GOT3 (cell line): ENCODE measurements around the gene FAM209A.
"Not testable (repeated sequence)": the region's sequence is repeated elsewhere in the genome, so short reads cannot be mapped to it uniquely, and the experiment has no call there.

Source experiments
- DNase-seq: peaks from one replicate; lab custom pipeline; 2025; ENCODE audit warnings: mixed read lengths; lab: John Stamatoyannopoulos, UW

FAM209A gene

GRCh38 chr20:56524444-56524843 is at the start of gene FAM209A:
TSS of gene FAM209A (plus strand) at chr20:56524744. CDS start at chr20:56524809, 65 bp downstream.
- DNase-seq: not testable (repeated sequence)

- no peak for DNase-seq
Measured at GRCh38 chr20:56483970-56484369, 40.6 kb upstream of the FAM209A start.

GRCh38 chr20:56487216-56487615 is 37.3 kb upstream of the FAM209A start:
- no peak for DNase-seq

GRCh38 chr20:56488566-56488965 is 36.0 kb upstream of the FAM209A start:
- DNase-seq: no peak

- no peak for DNase-seq
Measured at GRCh38 chr20:56501116-56501515, 23.4 kb upstream of the FAM209A start.

GRCh38 chr20:56503916-56504315 is 20.6 kb upstream of the FAM209A start:
- DNase-seq: no peak

- no peak for DNase-seq
Measured at GRCh38 chr20:56504373-56505005, 20.1 kb upstream of the FAM209A start.

GRCh38 chr20:56506103-56506502 is 18.4 kb upstream of the FAM209A start:
- DNase-seq: no peak

- DNase-seq: no peak
Measured at GRCh38 chr20:56511926-56512325, 12.6 kb upstream of the FAM209A start.

- no peak for DNase-seq
Measured at GRCh38 chr20:56513161-56514150, 11.1 kb upstream of the FAM209A start.

GRCh38 chr20:56516631-56517030 is 7.9 kb upstream of the FAM209A start:
- DNase-seq: no peak

- DNase-seq: no peak
Measured at GRCh38 chr20:56517211-56517610, 7.3 kb upstream of the FAM209A start.

- DNase-seq: no peak
Measured at GRCh38 chr20:56517641-56518040, 6.9 kb upstream of the FAM209A start.

GRCh38 chr20:56518126-56518525 is 6.4 kb upstream of the FAM209A start:
- no peak for DNase-seq

GRCh38 chr20:56518721-56519398 is 5.7 kb upstream of the FAM209A start:
- no peak for DNase-seq

- DNase-seq: no peak
Measured at GRCh38 chr20:56519551-56519950, 5.0 kb upstream of the FAM209A start.

- DNase-seq: no peak
Measured at GRCh38 chr20:56520180-56520579, 4.4 kb upstream of the FAM209A start.

- not testable (repeated sequence) for DNase-seq
Measured at GRCh38 chr20:56520746-56521354, 3.7 kb upstream of the FAM209A start.

GRCh38 chr20:56522311-56522710 is 2.2 kb upstream of the FAM209A start:
- no peak for DNase-seq

- DNase-seq: no peak
Measured at GRCh38 chr20:56527521-56527920, 3.0 kb downstream of the FAM209A start.

GRCh38 chr20:56532946-56533345 is 8.4 kb downstream of the FAM209A start, which contains the start of gene FAM209B:
TSS of gene FAM209B (plus strand) at chr20:56533246. CDS start at chr20:56533342, 96 bp downstream.
- not testable (repeated sequence) for DNase-seq

GRCh38 chr20:56537997-56538396 is 13.5 kb downstream of the FAM209A start:
- no peak for DNase-seq
